GM03348 (cell line): ENCODE measurements around the gene KDM2A.
A peak's percentile ranks its signal among the peaks of the same experiment; 100 is the strongest.

Experiments used
- DNase-seq: peaks from one replicate; pipeline ENCODE4 v3.0.0; 2012; ENCODE audit warnings: low spot score

Gene KDM2A

GRCh38 chr11:67286621-67287333 is 167.7 kb downstream of the KDM2A start:
- DNase-seq = no peak

- DNase-seq = no peak
These were observed 168.5 kb downstream of the KDM2A start for GRCh38 chr11:67287355-67288197.

GRCh38 chr11:67288198-67288451 is 169.1 kb downstream of the KDM2A start:
- no peak for DNase-seq

GRCh38 chr11:67288452-67289225 is 169.6 kb downstream of the KDM2A start:
- peak; percentile 96 for DNase-seq

- peak; percentile 97 for DNase-seq
These were observed 170.2 kb downstream of the KDM2A start, which contains the start of gene ANKRD13D for GRCh38 chr11:67289226-67289650. Gene ANKRD13D, plus strand, starts transcription at chr11:67289303. Its CDS starts 158 bp downstream, at chr11:67289461.

- peak; percentile 52 for DNase-seq
These were observed 170.8 kb downstream of the KDM2A start for GRCh38 chr11:67289651-67290479.

- no peak for DNase-seq
These were observed 171.7 kb downstream of the KDM2A start for GRCh38 chr11:67290801-67291200.

GRCh38 chr11:67291481-67292381 is 172.7 kb downstream of the KDM2A start:
- no peak for DNase-seq

GRCh38 chr11:67292671-67293070 is 173.6 kb downstream of the KDM2A start:
- no peak for DNase-seq

GRCh38 chr11:67293090-67293489 is 174.0 kb downstream of the KDM2A start:
- DNase-seq = no peak

GRCh38 chr11:67295846-67296245 is 176.8 kb downstream of the KDM2A start:
- no peak for DNase-seq

GRCh38 chr11:67298786-67299185 is 179.7 kb downstream of the KDM2A start:
- DNase-seq = no peak

GRCh38 chr11:67299471-67300191 is 180.6 kb downstream of the KDM2A start:
- DNase-seq = no peak

GRCh38 chr11:67300256-67300755 is 181.2 kb downstream of the KDM2A start:
- DNase-seq = no peak

- no peak for DNase-seq
These were observed 181.8 kb downstream of the KDM2A start for GRCh38 chr11:67300756-67301312.

- no peak for DNase-seq
These were observed 182.4 kb downstream of the KDM2A start for GRCh38 chr11:67301313-67301921.

GRCh38 chr11:67301951-67302516 is 183.0 kb downstream of the KDM2A start:
- DNase-seq = peak; percentile 24

GRCh38 chr11:67302571-67303131 is 183.6 kb downstream of the KDM2A start:
- DNase-seq = peak; percentile 28
